NCI-H345 (cell line): ENCODE results near the gene CIITA.

ENCODE experiments used
- DNase-seq: peaks from one replicate; lab custom pipeline; 2025; lab: John Stamatoyannopoulos, UW

CIITA gene

GRCh38 chr16:10982465-10983150 lies 105.6 kb downstream of the CIITA start:
- no peak for DNase-seq

- DNase-seq, result no peak
These were observed 106.2 kb downstream of the CIITA start for GRCh38 chr16:10983159-10983558.

DNA sequence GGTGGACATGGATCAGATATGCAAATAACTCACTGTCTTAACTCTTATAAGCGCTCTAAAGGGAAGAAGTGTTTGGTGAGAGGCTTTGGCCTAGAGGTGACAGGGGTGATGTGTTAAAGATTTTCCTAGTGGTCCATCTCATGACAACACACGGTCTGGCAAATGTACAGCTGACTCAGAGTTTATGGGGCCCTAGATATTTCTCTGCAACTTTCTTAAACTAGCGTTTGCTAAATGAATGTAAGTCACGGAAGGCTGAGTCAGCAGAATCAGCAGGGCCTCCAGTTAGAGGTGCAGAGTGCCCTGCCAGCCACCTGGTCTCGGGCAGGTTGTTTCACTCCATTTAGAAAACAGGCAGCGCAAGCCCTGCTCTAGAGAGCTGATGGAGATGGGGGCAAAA lies 107.5 kb downstream of the CIITA start:
- DNase-seq, result no peak
